DMS79 (cell line): Measurements from ENCODE around the gene KLRC2.
A peak's percentile ranks its signal among the peaks of the same experiment; 100 is the strongest.
"Not testable (repeated sequence)": the region's sequence is repeated elsewhere in the genome, so short reads cannot be mapped to it uniquely, and the experiment has no call there.

Experiments used
- DNase-seq: peaks from one replicate; lab custom pipeline; 2025; lab: John Stamatoyannopoulos, UW

The KLRC2 gene

DNA sequence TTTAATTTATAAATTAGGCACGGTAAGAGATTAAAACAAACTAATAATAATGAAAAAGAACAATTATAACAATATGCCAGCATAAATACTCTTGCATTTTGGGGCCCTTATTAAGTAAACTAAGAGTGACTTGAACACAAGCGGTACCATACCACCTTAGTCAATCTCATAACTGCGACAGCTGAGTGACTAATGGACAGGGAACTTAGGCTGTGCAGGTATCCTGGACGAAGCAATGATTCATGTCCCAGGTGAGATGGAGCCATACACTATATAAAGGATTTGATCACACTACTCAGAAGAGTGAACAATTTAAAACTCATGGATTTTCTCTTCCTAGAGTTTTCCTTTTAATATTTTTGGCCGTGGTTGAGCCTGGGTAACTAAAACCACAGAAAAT, 30.5 kb downstream of the KLRC2 start:
- no peak for DNase-seq

DNA sequence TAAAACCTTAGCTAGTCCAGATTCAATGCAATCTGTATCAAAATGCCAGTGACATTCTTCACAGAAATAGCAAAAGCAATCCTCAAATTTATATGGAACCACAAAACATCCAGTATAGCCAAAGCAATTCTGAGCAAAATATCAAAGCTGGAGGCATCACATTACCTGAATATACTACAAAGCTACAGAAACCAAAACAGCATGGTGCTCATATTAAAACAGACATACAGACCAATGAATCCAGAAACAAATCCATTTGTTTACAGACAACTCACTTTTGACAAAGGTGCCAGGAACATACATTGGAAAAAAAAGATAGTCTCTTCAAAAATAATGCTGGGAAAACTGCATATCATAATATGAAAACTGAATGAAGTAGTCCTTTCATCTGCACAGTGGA, 31.0 kb downstream of the KLRC2 start:
- no peak for DNase-seq

DNA sequence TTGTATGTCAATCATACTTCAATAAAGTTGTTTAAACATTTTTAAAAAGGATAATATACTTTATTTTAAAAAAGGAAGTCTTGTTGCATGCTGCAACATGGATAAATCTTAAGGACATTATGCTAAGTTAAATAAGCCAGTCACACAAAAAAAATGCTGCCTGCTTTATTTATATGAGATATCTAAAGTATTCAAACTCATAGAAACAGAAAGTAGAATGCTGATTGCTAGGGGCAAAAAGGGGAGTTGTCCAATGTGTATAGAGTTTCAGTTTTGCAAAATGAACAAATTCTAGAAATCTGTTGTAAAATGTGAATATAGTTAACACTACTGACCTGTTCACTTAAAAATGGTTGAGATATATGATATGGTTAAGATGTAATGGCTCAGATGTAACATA, 35.0 kb downstream of the KLRC2 start:
- no peak for DNase-seq

DNA sequence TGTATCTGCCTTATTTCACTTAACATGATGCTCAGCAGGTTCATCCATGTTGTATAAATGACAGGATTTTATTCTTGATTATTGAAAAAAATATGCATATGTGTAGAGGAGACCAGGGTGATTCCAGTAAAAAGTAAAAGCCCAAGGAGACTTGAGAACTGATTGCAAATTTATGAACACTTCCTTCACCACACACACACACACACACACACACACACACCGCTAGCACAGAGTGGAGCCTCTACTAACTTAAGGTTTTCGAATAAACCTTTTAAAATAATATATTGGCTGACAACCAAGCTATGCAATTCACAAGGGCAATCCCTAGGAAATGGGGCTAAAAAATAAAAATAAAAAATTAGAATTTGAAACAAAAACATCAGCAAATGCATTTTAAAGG, 37.6 kb downstream of the KLRC2 start:
- DNase-seq: no peak

DNA sequence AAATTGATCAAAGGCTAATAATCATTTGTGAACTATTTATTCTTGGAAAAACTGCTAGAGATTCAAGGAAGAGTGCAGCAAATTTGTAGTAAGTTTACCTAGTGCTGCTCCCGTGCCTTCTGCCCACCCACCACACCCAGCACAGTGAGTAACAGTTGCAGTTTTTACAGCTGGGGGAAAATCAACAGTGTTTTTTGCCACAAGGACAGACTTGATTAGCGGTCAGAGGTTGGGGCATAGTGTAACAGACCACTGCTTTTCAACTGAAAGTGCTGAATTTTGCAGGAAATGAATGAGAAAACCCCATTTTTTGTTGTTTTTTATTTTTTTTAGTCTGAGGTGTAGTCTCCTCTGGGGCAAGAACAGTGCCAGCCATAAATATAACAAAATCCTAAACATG, 38.5 kb downstream of the KLRC2 start:
- no peak for DNase-seq

DNA sequence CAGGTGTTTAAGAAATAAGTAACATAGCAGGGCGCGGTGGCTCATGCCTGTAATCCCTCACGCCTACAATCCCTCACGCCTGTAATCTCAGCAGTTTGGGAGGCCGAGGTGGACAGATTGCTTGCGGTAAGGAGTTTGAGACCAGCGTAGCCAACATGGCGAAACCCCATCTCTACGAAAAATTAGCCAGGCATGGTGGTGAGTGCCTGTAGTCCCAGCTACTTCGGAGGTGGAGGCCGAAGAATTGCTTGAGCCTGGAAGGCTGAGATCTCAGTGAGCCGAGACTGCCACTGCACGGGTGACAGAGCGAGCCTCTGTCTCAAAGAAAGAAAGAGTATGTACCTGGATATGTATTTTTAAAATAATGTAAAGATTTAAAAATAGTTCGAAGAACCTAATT, 39.6 kb downstream of the KLRC2 start:
- not testable (repeated sequence) for DNase-seq

DNA sequence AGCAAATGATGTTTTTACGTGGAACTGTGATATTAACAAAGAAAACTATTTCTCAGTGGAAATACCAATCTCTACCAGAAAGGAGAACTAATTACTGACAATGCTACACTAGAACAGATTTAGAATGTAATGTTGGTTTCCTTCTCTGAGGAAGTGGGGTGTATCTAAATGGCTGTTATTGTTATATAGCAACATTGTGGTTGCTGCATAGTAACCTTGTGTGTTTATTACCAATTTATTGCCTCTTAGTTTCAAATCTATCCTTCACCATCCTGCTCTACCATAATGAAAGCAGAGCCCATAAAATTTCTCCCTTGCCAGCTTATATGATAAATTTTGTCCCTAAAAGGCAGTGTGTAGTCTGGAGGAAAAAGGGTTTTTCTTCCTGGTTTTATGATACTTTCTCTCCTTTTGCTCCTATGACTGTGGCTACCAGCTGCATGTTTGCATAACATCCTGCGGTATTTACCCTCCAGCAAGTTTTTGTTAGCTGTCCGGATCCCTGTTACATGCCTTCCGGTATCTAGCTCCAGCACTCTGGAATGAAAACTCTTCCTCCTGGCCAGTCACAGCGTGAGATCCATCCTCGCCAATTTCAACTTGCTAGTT, 40.3 kb downstream of the KLRC2 start:
- no peak for DNase-seq

DNA sequence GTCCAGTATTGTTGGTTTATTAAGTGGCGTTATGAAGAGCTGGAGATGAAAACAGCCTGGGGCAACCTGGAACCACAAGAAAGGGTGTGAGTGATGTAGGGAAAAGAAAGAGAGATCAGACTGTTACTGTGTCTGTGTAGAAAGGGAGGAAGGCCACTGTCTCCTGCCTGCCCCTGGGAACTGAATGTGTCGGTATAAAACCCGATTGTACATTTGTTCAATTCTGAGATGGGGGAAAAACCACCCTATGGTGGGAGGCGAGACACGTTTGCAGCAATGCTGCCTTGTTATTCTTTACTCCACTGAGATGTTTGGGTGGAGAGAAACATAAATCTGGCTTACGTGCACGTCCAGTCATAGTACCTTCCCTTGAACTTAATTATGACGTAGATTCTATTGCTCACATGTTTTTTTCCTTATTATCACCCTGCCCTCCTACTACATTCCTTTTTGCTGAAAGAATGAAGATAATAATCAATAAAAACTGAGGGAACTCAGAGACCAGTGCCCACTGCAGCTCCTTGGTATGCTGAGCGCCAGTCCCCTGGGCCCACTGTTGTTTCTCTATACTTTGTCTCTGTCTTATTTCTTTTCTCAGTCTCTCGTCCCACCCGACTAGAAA, 41.2 kb downstream of the KLRC2 start:
- not testable (repeated sequence) for DNase-seq

DNA sequence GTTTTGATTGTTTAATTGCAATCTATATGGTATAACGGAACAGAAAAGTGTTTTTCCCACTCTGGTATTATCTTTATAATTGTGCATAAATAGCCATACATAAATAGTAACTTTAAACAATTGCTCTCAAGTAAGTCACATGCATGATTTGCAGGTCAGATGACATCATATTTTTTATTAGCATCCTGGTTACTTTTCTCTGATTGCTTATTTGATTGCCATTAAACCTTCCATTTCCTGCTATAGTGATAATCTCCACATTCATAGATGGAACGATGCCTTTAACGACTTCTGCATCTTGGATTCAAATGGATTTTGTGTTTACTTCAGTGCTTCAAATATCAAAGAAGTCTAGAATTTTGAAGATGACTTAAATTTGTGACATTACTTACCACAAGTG, 42.5 kb downstream of the KLRC2 start:
- peak; percentile 5 for DNase-seq

DNA sequence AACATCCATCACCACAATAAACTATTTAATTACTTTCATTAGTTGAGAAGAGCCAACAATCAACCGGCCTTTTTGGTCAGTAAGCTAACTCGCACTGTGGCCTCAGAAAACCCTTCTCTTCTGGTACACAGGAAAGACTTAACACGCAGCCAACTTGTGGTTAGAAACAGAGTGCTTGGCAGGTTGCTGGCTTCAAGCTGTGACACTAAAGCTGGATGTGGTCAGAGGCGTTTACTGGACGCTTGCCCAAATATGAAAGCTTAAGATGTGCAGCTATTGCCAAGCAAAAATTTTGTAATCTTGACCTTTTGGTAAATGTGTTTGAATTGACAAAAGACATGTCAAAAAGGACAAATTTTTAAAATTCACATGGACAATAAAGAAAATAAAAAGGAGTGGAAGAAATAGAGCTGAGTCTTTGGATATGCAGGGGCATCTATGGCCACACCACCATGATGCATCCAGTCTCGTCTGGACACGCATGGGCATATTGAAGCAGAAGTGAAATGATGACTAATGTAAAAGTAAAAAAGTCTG, 43.3 kb downstream of the KLRC2 start:
- DNase-seq: peak; percentile 80

DNA sequence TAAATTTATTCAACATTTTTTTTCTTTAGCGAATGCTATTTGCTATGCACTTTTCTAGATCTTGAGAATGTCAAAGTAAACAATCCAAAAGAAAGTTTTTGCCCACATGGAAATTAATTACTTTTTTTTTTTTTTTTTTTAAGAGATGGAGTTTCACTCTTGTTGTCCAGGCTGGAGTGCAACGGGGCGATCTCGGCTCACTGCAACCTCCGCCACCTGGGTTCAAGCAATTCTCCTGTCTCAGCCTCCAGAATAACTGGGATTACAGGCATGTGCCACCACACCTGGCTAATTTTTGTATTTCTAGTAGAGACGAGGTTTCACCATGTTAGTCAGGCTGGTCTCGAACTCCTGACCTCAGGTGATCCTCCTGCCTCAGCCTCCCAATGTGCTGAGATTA, 44.8 kb downstream of the KLRC2 start:
- not testable (repeated sequence) for DNase-seq

DNA sequence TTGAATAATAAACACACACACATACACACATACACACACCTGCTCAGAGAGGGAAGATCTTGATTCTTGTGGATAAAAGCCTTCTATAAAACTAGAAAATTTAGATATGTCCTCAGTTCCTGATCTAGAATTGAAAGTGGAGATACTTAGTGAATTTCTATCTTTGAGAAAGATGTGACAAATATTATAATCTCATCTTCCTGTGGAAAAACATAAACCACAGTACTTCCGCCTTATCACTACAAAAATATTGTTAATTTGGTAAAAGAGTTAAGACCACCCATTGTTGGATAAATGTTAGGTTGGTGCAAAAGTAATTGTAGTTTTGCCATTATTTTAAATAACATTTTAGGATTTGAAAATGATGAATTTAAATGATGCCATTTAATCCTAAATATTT, 45.9 kb downstream of the KLRC2 start, which contains the start of gene KLRK1:
Gene KLRK1 (minus strand): TSS at position 138 of the 400 bp plus-strand sequence. CDS start 1,231 bp downstream, outside the sequence.
- no peak for DNase-seq

DNA sequence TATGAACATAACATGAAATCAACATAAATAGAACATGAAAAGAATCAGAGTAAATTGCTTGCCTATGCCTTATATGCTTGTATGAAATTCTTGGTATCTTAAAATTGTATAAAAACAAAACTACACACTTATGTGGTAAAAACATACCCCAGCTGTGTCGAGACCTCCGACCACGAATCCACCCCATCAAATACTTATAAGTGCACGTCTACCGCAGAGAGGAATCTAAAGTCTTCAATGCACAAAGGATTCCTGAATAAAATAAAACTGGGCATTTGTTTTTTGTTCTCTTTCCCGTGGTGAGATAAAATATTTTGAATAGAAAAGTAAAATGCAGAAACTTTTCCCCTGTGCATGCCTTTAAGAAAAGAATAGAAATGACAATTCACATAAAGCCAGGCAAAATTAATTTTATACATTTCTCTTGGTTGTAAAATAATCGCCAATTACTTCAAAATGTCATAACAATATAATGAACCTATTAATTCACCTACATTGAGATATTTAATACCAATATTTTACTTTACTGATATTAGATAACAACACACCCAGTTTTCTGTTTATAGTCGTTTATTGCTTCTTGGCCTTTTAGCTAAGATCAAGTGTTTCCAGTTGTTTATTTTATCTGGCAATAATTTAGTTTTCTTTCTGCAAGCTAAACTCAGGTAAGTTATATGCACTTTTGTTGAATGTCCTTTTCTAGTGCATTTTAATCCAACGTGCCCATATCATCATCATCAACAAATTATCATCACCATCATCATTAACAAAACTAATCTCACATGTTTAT, 47.0 kb downstream of the KLRC2 start:
- DNase-seq: no peak

DNA sequence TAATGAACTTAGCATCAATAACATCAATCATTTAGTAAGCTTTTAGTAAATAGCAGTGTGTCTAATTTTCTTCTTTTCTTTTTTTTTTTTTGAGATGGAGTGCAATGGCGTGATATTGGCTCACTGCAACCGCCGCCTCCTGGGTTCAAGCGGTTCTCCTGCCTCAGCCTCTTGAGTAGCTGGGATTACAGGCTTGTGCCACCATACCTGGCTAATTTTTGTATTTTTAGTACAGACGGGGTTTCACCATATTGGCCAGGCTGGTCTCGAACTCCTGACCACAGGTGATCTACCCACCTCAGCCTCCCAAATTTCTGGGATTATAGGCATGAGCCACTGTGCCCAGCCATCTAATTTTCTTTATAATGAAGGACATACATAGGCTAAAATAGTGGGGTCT, 48.3 kb downstream of the KLRC2 start:
- not testable (repeated sequence) for DNase-seq

DNA sequence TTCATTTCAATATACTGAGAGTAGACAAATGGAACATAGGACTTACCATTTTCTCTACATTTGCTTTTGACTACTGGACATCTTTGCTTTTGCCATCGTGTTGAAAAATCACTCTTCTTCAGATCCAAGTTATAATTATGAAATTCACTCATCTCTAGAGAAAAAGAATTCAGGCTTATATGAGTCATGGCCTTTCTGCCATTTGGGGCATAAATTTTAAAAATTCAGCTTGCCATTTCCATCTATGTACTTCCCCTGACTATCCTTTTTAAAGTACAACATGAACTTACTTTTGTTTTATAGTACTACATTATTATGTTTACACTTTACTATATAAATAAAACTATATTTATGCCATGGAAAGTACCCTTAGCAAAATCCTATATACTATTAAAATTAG, 49.0 kb downstream of the KLRC2 start:
- DNase-seq: no peak

DNA sequence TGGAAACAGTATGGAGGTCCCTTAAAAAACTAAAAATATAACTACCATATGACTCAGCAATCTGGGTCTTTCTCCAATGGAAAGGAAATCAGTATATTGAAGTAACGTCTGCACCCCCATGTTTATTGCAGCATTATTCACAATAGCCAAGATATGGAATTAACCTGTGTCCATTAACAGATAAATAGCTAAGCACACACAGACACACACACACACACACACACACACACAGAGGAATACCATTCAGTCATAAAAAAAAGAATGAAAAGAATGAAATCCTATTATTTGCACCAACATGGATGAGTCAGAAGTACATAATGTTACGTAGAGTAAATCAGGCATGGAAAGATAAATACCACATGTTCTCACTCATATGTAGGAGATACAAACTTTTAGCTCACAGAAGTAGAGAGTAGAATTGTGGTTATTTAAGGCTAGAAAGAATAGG, 50.6 kb downstream of the KLRC2 start:
- DNase-seq: no peak

DNA sequence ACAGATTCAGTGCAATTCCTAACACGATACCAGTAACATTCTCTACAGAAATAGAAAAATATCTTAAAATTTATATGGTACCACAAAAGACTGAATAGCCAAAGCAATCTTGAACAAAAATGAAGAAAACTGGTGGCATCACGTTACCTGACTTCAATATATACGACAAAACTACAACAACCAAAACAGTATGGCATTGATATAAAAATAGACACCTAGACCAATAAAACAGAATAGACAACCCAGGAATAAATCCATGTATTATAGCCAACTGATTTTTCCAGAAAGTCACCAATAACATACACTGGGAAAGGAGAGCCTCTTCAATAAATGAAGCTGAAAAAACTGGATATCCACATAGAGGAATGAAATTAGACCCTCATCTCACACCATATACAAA, 51.6 kb downstream of the KLRC2 start:
- DNase-seq: no peak

DNA sequence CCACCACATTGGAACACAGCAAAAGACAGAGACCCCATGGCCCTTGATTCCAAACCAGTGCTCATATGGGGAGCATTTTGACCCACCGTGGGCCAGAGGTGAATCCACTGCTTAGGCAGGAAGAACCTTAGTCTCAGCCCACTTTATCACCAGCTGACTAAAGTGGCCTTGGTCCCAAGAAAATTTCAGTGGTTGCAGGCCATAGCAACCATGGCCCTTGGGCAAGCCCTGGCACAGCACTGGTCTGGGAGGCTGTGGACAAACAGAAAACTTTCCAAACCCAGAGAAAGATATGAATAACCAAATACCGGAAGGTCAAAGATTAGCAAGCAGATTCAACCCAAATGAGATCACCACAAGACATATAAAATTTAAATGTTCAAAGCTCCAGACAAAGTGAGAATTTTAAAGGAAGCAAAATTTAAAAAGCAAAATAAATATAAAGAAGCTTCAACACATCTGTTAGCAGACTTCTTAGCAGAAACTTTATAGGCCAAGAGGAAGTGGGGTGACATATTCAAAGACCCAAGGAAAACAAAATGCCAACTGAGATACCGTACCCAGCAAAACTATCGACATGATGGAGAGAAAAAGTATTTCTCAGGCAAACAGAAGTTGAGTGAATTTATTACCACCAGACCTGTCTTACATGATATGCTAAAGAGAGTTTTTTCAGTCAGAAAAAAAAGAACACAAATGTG, 53.7 kb downstream of the KLRC2 start:
- DNase-seq: no peak
